HG02763 (cell line): Measurements from ENCODE around the gene RCAN3.
"Not testable (repeated sequence)": the region's sequence is repeated elsewhere in the genome, so short reads cannot be mapped to it uniquely, and the experiment has no call there.

Experiments used
- ATAC-seq: cut with Tn5 transposase; IDR thresholded peaks from one replicate; pipeline ENCODE4 v1.9.1; 2021; ENCODE audit warnings: mild to moderate bottlenecking, moderate library complexity; ENCODE audit not compliant: unreplicated experiment

RCAN3 gene

GRCh38 chr1:24502709-24503058 lies at the start of gene RCAN3:
RCAN3 (plus strand) TSS chr1:24502836; CDS start chr1:24514373, 11,537 bp downstream.
- ATAC-seq = peak; percentile 47

DNA sequence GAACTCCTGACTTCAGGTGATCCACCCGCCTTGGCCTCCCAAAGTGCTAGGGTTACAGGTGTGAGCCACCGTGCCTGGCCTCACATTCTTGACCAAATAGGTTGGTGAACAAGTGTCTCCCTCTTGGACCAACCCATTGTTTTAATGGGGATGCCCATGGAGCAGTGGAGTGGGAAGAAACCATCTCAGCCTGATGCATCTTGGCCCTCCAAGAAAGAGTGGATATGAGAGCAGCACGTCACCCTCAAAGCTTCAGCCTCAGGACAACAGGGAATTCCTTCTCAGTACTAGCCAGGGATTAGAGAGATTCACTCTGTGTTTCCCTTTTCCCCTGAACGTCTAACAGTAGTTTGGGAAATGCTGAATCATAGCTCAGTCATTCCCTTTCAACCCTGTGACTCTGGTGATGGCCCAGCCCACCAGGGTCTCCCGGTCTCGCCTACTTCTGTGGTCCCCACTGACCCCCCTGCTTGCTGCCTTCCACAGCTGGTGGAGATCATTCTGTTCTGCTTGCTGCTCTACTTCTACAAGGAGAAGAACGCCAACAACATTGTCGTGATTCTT lies 49.6 kb upstream of the RCAN3 start:
- no peak for ATAC-seq

DNA sequence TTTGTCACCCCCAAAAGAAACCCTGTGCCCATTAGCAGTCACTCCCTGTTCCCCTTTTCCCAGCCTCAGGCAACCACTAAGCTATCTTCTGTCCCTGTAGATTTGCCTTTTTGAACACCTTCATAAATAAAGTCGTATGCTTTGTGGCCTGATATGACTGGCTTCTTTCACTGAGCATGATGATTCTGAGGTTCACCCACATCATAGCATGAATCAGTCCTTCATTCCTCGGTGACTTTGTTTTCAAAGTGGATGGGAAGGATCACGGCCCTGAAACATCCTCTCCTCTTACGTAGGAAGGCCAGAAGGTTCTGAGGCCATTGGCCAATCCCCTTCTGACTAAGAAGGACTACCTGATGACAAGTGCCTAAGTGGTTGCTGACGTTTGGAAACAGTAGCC lies 48.0 kb upstream of the RCAN3 start:
- no peak for ATAC-seq

GRCh38 chr1:24455272-24455671 lies 47.4 kb upstream of the RCAN3 start:
- no peak for ATAC-seq

DNA sequence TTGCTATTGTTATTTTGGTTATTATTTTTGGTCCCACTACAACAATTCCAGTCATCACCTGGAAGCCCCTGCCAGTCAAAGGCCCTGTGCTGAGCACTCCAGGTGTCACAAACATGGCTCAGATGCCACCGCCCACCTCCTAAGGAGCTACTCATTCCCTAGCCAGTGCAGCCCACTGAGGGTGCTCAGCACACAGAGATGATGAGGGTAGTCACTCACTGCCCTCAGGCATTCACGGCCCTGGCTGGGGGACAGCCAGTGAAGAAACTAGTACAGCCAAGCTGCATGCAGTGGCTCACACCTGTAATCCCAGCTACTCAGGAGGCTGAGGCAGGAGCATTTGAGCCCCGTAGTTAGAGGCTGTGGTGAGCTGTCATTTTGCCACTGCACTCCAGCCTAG lies 44.8 kb upstream of the RCAN3 start:
- ATAC-seq = no peak

DNA sequence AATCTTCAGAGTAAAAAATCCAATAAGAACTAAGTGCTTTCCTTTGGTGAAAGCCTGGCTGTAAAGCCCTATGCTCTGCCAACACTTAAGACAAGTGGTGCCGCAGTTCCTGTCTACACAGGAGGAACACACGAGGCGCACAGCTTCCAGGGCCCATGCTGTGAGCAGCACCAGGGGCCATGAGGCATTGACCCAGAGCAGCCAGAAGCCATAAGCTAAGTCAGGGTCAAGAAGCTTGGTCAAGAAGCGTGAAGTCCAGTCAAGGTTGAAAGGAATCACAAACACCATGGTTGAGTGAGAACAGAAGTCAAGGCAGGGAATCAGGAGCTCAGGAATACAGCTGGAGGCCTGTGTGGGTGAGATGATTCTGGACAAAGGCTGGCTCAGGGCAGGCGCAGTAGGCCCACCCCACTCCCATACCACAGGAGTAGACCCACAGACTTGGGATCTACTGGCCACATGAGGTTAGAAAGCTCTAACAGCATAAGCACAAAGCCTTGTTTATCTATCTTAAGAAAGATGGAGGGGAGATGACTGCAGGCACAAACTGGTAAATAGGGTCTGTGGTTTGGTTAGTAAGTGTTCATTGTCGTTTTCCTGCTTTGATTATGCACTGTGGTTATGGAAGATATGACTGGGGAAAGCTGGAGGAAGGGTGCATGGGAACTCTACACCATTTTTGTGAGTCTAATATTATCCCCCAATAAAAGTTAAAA lies 42.9 kb upstream of the RCAN3 start:
- ATAC-seq = no peak

- ATAC-seq = not testable (repeated sequence)
Measured at GRCh38 chr1:24462128-24462527, 40.5 kb upstream of the RCAN3 start.

- no peak for ATAC-seq
Measured at GRCh38 chr1:24463776-24464735, 38.6 kb upstream of the RCAN3 start.

DNA sequence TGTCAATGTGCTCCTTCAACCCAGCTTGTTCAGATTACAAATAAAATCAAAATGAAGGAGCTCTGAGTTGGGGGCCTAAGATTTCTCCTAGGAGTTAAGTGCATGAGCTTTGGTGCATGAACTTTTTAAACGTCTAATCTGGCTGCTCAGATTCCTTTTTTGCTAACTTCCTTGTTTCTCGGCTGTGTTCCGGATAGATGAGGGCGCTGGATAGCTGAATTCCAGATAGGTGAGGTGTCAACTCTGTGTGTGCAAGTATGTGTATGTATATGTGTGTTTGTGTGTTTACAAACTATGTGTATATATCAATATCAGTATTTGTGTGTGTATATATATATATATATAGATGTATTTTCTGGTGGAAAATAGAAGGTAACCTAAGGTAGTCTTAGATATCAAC lies 37.5 kb upstream of the RCAN3 start:
- no peak for ATAC-seq

DNA sequence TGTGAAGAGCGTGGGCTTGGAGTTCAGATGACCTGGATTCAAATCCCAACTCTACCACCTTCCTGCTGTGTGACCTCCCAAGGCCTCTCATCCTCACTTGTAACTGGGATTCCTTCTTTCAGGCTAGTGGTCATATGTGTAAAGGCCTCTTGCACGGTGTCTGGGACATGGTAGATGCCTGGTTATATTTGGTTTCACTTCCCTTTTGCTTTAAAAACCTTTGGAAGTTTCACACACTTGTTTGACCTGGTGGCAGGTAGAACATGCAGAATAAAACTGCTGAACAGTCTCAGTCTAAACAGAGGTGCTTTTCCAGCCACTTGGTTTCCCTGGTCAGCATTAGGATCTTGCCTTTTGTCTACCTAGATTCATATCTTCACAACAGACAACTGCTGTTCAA lies 37.0 kb upstream of the RCAN3 start:
- ATAC-seq = no peak

DNA sequence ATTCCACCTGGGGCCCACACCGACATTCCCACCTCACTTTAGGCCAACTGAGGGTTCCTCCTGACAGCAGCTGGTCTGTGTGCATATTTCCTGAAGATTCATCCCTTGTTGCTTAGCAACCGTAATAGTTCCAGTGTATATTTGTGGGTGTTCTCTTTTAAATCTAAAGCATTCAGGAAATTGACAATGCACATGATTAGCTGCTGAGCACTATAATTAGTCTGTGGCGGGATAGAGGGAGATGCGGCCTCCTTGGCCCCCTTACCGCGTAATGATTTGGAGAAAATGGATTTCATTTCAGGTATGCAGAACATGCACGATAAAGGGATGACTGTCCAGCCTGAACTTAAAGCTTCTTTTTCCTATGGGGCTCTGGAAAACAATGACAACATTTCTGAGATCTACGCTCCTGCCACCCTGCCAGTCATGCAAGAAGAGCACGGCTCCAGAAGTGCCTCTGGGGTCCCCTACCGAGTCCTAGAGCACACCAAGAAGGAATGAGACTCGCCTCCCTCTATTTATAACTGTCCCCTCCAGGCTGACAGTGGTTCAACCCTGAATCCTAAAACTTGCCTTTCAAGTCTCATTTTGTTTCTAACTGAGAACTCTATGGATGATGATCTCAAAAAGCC lies 33.8 kb upstream of the RCAN3 start:
- ATAC-seq = no peak

- ATAC-seq = no peak
Measured at GRCh38 chr1:24470592-24470991, 32.0 kb upstream of the RCAN3 start.

- ATAC-seq = no peak
Measured at GRCh38 chr1:24472527-24473251, 29.9 kb upstream of the RCAN3 start.

DNA sequence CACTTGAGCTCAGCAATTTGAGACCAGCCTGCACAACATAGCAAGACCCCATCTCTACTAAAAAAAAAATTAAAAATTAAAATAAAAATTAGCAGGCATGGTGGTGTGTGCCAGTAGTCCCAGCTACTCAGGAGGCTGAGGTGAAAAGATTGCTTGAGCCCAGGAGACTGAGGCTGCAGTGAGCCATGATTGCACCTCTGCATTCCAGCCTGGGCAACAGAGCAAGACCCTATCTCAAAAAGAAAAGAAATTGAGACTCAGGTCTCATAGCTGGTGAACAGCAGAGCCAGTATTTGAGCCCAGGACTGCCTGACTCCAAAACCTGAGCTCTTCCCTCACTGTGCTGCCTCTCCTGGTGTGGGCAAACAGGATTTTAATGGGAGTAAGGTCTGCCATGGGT lies 28.4 kb upstream of the RCAN3 start:
- no peak for ATAC-seq

- ATAC-seq = no peak
Measured at GRCh38 chr1:24475700-24476099, 26.9 kb upstream of the RCAN3 start.

GRCh38 chr1:24476571-24476970 lies 26.1 kb upstream of the RCAN3 start:
- no peak for ATAC-seq

DNA sequence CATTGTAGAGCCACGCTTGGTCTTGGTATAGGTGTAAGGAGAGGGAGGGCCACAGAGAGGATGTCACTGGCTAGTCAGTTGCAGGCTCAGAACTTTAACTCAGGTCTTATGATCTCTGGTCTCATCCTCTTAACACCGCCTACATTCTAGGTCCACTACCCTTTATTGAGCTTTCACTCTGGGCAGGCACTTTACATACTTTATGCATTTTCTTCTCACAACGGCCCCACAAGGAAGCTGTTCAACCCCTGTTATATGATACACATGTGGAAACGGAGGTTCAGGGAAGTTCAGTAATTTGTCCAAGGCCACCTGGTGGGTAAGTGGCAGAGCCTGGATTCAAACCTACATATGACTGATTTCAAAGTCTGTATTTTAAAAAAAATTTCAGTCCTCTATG lies 25.3 kb upstream of the RCAN3 start:
- ATAC-seq = no peak

DNA sequence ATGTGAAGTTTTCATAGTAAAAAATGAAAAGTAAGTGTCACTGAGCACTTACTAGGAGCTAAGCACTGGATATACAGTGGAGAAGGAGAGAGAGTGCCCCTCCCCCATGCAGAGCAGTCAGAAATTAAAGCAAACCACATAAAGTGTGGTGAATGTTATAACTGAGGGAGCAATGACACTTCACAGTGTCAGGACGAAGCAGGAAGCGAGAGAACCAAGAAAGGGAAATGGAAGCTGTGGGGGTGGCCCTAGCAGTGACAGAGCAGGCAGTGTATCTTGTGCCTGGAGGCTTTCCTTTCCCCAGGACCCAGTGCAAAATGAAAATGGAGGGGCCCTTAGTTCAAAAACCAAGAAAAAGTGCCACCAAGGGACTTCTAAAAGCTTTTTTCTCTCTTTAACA lies 21.5 kb upstream of the RCAN3 start:
- ATAC-seq = peak; percentile 54

DNA sequence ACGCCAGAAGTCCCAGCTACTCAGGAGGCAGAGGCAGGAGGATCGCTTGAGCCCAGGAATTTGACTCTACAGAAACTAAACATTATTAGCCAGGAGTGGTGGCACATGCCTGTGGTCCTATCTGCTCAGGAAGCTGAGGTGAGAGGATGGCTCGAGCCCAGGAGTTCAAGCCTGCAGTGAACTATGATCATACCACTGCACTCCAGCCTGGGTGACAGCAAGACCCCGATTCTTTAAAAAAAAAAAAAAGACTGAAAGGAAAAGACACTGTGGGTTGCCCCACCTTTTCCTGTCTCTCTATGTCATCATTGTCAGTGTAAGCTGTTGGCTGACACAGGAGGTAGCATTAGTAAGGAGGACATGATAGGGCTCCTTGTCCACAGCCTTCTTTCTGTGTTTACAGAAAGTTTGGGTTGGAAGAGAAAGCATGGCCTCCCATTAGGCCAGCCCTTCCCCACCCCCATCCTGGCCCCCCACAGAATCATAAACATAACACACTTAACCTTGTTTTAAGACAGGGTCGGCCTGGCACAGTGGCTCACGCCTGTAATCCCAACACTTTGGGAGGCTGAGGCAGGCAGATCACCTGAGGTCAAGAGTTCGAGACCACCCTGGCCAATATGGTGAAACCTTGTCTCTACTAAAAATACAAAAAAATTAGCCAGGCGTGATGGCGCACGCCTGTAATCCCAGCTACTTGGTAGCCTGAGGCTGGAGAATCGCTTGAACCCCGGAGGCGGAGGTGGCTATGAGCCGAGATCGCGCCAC lies 20.6 kb upstream of the RCAN3 start:
- no peak for ATAC-seq

DNA sequence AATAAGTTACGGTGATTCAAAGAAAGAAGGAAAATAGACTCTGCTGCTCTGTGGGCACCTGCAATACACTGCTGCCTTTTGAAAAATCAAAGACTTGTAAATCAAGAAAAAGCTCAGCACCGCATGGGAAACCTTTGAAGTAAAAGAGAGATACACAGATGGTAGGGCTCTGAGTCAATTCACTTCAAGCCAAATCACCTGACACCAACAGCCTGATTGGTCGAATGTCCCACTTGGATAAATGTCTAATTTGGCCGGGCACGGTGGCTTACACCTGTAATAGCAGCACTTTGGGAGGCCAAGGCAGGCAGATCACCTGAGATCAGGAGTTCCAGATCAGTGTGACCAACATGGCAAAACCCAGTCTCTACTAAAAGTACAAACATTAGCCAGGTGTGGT lies 19.2 kb upstream of the RCAN3 start:
- ATAC-seq = no peak
